ENCODE data around the gene EEF2.

- TF ChIP-seq CTCF (IDR thresholded peaks at IDR 0.05): no peak
- no peak for TF ChIP-seq POLR2AphosphoS5 (IDR thresholded peaks at IDR 0.05)
- no peak for TF ChIP-seq POLR2A (IDR thresholded peaks at IDR 0.05)
Measured at GRCh38 chr19:4033028-4033956, 48.0 kb upstream of the EEF2 start.

All from suprapubic skin (tissue), 4 donors.